Spleen (tissue), 7 donors: ENCODE data around the gene PAXX.

Source experiments
- POLR2AphosphoS5 ChIP-seq, 3 donors: sonication (generic); formaldehyde crosslinking; IDR thresholded peaks; one replicate each; pipeline ENCODE4 v1.5.1; 2017; ENCODE audit warnings: antibody characterized with exemption in 3 of 3
- TF ChIP-seq, protein P1 (sequence below), 11 experiments: fragments of 200-600 bp in 7 of 11; fragments of 450-650 bp in 4 of 11; sonication (generic) in 4 of 11; IDR thresholded peaks in 8 of 11; conservative IDR thresholded peaks in 3 of 11; 1 replicate in 7 of 11; 2 replicates in 4 of 11; pipeline versions ENCODE4 v1.4.0 to v1.8.0; 2016 to 2021; ENCODE audit warnings: antibody characterized with exemption in 11 of 11, inconsistent platforms in 4 of 11, mild to moderate bottlenecking in 1 of 11
- donor health status: DM: no; HTN: no; CAD: no; lungs with moderate emphysema.
- donor health status: DM: no; HTN: no; CAD: no.
- donor health status: DM: no; HTN: no; CAD: no.

DNA sequence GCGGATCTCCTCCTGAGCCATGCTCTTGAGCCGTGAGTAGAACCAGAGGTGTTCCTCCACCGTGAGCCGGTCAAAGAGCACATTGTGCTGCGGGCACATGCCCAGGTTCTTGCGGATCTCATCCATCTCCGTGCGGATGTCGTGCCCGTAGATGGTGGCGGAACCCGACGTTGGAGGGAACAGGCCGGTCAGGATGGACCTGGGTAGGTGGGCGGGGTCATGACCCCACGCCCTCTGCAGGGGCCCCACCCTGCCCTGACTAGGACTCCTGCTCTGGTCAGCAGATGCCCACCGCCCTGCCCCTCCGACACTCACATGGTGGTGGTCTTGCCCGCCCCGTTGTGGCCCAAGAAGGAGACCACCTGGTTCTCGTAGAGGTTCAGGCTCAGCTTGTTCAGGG, 23.8 kb downstream of the PAXX start:
- no peak for TF ChIP-seq POLR2AphosphoS5 (IDR thresholded peaks at IDR 0.05)
- TF ChIP-seq, protein P1, sequence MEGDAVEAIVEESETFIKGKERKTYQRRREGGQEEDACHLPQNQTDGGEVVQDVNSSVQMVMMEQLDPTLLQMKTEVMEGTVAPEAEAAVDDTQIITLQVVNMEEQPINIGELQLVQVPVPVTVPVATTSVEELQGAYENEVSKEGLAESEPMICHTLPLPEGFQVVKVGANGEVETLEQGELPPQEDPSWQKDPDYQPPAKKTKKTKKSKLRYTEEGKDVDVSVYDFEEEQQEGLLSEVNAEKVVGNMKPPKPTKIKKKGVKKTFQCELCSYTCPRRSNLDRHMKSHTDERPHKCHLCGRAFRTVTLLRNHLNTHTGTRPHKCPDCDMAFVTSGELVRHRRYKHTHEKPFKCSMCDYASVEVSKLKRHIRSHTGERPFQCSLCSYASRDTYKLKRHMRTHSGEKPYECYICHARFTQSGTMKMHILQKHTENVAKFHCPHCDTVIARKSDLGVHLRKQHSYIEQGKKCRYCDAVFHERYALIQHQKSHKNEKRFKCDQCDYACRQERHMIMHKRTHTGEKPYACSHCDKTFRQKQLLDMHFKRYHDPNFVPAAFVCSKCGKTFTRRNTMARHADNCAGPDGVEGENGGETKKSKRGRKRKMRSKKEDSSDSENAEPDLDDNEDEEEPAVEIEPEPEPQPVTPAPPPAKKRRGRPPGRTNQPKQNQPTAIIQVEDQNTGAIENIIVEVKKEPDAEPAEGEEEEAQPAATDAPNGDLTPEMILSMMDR (IDR thresholded peaks at IDR 0.05 in 8 of 11, conservative IDR thresholded peaks at IDR 0.05 in 3 of 11), result no peak
